ENCODE measurements around the gene ZBP1.
A peak's percentile ranks its signal among the peaks of the same experiment; 100 is the strongest.

The ZBP1 gene

DNA sequence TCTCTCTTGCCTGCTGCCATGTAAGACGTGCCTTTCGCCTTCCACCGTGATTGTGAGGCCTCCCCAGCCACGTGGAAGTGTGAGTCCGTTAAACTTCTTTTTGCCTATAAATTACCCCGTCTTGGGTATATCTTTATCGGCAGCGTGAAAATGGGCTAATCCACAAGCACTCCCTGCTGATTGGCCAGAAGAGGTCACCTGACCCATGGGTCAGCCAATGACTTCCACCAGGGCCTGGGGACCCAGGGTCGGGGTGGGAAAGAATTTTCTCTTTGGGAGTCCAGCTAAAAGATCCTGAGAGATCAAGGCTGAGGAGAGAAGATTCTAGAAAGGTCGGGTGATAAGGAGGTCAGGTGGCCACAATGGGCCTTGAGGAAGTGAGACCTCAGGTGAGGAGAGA is 17.1 kb downstream of the ZBP1 start:
- DNase-seq (ENCODE audit: insufficient read length, low spot score), result no peak
- no peak for FAIRE-seq

DNA sequence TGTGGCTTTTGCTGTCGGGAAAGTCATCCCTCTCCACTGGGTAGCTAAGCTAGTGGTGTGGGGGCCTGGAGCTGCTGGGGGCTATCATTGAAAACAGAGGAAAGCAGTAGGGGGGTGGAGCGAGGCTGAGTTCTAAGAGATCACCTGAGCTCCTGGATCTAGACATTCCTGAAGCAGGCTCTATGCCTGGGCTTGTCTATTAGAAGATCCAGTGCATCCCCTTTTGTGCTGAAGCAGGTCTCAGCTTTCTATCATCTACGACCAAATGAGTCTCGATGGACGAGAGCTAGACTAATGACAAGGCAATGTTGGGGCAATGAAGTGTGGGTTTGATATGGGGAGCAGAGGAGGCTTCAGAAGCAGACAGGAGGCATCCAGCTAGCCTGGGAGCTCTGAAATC is 18.5 kb downstream of the ZBP1 start:
- DNase-seq (ENCODE audit: insufficient read length, low spot score) (no peak), FAIRE-seq (no peak)

DNA sequence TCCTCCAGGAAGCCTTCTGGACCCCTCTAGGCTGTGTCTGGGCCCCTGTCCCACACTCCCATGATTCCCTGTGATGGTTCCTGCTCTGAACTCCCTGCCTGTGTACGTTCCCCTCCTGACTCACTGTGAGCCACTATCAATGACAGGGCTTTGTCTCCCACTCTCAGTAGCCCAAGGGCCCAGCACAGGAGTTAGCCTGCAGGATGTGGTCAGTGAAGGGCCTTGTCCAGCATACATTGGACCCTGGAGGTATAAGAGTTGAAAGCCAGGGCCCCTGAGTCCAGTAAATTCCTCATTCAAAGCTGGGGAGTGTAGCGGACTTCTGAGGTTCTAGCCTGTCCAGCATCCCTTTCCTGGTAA is 19.0 kb downstream of the ZBP1 start:
- no peak for FAIRE-seq
- no peak for DNase-seq (ENCODE audit: insufficient read length, low spot score)

DNA sequence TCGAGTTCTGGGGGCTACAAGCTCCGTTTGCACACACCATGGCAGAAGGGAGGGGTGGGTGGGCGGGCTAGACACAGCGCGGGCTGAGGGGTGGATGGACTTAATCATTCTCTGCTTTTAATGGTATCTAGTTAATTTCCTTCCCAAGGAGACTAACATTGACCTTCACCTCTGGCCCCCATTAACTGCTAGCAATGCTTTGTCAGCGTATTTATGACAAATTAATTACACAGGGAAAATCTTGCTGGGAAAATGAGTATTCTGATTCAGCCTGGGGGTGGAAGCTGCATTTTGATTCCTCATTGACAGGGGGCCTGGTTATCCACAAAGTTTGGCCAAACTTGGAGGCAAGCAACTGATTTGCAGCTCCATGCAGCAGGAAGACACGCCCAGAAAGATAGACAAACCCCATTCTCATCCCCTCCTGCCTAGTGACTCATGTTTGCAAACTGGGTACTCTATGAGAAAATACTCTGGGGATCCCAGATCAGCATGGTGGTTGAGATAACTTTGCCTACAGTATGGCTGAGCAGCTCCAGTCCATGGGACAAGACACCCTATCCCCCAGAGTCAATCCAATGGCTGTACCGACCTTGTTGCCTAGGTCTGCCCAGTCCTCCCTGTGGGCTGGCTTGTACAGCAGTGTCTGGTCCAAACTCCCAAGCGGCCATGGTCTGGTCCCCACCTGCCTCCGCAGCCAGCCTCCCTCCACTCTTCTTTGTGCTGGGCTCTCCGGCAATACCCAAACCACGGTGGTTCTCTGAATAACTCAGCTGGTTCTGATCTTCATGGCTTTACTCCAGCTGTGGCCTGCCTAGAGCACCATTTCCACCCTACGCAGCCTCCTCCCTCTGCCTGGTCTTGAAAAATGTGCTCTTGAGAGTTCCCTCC is 19.7 kb downstream of the ZBP1 start:
- FAIRE-seq, result no peak
- DNase-seq (ENCODE audit: insufficient read length, low spot score), result no peak

DNA sequence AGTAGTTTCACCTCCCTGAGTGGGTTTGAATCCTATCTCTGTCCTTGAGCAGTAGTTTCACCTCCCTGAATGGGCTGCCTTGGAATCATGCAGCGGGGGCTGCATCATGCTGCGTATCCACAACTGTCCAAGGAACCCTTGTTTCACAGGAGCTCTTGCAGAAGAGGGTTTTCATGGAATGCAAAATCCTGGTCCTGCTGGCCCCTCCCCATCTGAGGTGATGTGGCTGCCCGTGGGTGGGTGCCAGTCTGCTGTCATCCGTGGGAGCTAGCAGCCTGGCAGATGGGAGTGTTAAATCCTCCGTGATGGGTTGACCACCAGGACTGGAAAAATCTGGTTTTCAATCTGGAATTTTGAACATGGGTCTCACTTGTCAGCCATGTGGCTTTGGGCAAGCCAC is 21.7 kb downstream of the ZBP1 start:
- no peak for DNase-seq (ENCODE audit: insufficient read length, low spot score)
- FAIRE-seq, result no peak

DNA sequence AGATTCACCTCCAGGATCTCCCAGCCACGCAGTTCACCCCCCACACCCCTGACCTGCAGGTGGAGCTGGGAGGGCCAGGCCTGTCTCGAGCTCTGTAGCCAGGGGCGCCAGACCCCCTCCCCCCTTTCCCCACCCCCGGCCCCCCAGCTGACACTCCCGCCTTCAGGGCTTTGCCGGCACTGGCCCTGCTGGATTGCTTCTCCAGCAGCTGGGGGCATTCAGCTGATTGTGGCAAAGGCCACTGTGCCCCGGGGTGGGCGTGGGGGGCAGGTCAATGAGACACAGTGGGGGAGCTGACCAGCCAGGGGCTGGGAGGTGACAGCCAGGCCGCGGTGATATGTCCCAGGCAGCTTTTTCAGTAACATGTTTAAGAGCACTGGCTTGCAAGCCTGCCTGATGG is 22.2 kb downstream of the ZBP1 start:
- DNase-seq (ENCODE audit: insufficient read length, low spot score), result no peak
- no peak for FAIRE-seq

DNA sequence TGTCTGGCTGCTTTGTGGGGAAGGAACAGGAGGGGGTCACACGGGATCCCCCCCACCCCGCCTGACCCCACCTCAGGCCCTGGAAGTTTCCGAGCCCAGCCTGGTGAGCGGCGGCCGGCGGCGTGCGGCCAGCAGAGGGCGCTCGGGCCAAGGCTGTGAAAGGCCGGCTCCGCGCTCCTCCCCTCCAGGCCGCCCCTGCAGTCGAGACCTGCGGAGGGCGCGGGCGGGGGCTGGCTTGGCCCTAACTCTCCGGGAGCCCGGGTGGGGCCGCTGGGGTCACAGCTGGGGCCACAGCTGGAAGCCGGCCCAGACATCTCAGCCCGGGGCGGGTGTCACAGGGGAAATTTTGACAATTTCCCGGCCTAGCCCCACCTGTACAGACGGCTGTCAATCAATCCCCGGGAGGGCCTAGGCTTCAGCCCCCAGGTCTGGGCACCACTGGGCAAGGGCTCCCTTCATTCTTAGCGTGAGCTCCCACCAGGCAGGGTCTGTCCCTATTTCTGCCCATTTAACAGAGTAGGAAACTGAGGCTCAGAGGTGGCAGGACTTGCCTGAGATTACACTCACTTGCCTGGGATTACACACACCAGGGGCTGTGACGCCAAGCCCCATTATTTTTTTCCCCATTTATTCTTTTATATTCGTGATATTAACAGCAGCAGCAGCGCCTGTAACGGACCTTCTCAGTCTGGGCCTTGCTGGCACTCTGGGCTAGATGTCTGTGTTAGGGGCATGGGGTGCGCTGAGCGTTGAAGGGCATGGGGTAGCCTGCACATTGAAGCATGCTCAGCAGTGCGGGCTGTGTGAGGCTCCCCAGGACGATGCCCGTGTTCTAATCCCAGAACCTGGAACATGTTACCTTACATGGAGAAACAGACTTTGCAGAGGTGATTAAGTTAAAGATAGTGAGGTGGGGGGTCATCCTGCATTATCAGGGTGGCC is 23.0 kb downstream of the ZBP1 start:
- no peak for FAIRE-seq
- DNase-seq (ENCODE audit: insufficient read length, low spot score), result peak; percentile 81

DNA sequence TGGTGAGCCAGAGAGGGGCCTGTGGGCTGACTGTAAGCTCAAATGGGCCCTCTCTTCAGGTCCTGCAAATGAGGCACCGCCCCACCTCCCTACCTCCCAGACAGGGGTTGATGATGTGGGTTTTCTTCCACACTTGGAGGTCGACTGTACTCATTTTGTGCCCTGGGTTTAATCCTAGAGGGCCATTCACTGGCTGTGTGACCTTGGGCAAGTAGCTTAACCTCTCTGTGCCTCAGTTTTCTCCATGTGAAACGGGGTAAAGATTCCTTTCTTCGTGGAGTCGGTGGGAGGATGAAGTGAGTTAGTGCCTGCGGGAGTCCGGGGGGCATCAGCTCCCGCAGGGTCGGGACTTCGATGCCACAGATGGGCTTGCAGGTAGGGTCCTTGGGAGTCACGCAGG is 23.9 kb downstream of the ZBP1 start:
- FAIRE-seq (no peak), DNase-seq (ENCODE audit: insufficient read length, low spot score) (no peak)

DNA sequence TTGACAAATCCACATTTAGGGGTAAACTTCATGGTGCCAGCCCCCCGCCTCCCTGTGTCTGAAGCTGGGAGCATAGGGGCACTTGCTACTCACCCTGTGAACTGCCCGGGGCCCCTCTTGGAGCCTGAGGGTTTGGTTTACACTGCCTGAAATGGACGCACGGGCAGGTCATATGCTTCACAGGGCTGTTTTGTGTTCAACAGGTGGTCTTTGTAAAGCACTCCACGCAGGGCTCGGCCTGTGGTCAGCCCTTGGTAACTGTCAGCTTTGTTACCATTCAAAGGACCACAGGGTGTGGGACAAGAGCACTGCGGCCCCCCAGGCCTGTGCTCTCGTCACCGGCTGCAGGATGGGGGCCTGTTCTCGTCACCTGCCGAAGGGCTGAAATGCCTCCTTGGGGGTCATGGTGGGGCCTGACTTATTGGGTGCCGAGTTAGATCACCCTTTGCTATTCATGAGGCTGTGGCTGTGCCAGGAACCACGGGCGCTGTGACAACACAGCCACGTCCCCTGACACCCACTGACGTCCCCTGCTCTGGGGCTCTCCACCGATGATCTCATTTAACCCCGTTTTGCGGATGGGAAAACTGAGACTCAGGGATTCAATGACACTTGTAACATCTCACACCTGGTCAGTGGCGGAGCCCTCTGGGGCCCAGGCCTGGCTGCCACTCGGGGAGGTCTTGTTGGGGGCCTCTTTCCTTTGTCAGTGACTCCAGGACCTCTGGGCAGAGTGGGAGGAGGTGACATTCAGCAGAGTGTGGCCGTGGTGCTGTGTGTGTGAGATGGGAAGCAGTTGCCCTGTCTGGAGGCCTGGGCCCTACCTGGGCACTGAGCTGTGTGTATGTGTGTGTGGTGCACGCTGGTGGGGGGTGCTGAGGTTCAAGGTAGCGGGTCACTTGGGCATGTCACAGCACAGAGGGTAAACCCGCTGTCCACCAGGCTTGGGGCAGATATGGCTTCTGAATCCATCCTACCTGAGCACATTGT is 24.9 kb downstream of the ZBP1 start:
- DNase-seq (ENCODE audit: insufficient read length, low spot score) (no peak), FAIRE-seq (no peak)

DNA sequence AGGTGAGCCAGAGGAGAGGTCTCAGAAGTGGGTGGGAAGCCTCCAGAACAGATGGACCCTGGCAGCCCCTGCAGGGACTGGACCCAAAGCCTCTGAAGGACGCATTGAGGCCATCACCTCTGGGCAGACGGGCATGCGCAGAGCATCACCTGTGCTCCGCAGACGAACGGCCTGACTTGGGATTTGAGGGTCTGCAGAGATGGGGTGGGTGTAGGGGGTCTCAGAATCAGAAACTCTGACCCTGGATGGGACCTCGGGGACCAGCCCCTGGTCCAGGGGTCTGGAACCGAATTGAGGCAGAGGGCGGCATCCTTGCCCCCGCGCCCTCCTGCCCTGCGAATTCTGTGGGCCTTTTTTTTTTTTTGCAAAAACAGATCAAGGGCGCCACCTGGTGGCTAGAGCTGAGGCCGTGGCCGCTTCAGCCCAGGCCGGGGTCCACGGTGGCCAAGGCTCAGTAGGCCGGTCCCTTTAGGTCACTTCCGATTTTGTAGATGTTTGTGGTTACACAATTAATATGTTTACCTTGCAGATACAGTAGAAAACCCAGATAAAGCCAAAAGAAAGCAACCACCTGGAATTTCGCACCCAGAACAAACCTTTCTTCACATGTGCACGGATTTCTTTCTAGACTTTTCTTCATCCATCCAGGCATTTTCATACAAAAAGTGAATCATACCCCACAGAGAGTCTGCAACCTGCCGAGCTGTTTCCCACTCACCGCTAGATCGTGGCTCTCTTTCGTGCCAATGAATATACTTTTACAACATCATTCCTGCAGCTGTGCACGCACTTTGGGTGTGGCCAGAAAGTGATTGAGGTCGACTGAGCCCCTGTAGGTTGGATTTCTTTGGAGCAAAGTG is 25.9 kb downstream of the ZBP1 start:
- DNase-seq (ENCODE audit: insufficient read length, low spot score), result peak; percentile 69
- FAIRE-seq, result no peak

DNA sequence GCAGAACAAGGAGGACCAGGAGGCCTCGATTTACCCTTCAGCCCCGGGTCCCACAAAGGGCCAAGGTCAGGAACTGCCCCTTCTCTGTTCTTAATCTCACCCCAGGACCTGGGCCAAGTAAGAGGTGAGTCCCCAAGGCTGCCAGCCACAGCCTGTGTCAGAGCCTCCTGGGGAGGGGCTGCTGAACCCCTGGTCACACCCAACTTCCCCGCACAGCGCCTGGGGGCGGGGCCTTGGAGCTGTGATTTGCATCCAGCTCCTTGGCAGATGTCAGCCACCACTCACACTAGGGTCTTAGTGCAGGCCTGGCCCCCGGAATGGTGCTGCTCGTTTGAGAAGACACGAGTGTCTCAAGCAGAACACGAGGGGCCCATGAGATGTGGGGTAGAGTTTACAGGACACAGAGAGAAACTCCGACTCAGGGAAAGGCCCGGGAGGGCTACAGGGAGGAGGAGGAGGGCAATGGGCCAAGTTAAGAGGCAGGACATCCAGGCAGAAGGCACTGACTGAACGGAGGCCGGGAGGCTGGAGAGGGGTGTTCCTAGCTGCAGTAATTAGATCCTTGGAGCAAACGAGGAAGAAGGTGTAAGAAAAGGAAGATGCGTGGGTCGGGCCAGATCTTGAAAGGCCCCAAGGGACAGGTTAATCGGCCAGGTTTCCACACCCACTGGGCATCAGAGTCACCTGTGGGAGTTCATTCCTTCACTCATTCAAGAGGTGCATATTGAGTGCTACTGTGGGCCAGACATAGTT is 26.9 kb downstream of the ZBP1 start:
- FAIRE-seq, result no peak

DNA sequence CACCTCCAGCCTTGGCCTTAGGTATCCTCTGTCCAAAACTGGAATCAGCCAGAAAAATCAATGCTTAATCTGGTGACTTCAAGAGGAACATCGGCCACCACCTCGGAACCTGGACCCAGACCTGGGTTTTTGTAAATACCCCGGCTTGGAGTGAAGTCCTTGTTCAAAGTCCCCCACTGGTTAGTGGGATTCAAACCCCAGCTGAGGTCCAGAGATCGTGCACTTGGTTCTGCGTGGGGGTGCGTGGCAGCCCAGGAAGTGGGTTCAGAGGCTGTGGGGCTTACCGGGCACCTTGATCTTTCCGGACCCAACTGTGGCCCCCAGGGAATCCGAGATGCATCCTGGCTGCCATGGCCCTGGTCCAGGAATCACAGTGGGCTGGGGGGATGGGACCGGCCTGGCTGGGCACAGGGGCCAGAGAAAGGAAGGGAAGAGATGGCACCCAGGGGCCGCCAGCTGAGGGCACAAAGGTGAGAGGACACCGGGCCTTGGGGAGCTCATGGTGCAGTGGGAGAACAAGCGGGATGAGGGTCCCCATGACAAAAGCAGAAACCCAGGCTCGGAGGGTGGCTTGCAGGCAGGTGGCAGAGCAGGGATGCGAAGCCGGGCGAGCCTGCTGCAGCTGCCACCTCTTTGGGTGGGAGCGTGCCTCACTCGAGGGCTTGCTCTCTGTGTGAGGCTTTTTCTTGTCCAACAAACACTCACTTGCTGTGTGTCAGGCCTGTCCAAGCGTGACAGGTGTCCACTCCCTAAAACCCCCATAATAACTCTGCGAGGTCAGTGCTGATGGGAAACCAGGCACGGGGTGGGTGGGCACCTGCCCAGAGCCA is 27.7 kb downstream of the ZBP1 start:
- FAIRE-seq, result no peak

More for the DNA sequence above, 26.9 kb downstream of the ZBP1 start:
- DNase-seq (ENCODE audit: insufficient read length, low spot score), result no peak

DNA sequence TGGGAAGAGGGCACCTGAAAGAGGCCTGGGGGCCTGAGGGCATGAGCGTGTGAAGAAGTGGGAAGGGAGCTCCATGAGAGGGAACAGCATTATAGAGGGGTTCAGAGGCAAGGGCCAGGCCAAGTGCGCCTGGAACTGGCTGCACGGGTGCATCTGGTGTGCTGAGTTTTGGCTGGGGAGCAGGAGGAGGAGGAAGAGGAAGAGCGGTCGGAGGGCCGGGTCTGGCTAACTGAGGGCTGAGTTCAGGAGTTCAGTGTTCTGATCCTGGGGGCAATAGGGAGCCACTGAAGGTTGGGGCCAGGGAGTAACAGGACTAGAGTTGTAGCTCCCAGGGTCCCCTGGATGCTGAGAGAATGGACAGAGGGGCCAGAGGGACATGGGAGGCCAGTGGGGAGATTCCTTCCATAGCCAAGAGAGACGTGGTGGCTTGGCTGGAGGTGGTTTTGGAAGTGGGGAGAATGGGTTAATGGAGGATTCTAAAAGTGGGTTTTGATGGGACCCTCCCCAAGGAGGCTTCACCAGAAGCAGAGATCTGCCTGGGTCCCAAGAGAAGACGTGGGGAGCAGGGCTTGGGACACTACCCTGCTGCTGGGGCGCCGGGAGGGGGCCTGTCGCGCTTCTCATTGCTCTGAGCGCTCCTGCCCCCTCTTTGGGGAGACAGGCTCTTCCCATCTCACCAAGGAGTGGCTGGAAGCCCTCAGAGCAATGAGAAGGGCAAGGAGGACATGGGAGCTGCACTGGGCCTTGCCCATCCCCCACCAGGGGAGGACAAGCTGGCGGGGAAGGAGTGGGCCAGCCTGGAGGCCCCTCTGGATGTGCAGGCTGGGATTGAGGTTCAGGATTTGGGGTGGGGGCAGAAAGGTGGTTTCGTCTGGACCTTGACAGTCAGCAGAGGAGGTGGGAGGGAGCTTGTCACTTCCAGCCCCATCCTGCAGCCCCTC is 28.7 kb downstream of the ZBP1 start:
- DNase-seq (ENCODE audit: insufficient read length, low spot score), result no peak
- FAIRE-seq, result no peak

More for the DNA sequence above, 27.7 kb downstream of the ZBP1 start:
- no peak for DNase-seq (ENCODE audit: insufficient read length, low spot score)

DNA sequence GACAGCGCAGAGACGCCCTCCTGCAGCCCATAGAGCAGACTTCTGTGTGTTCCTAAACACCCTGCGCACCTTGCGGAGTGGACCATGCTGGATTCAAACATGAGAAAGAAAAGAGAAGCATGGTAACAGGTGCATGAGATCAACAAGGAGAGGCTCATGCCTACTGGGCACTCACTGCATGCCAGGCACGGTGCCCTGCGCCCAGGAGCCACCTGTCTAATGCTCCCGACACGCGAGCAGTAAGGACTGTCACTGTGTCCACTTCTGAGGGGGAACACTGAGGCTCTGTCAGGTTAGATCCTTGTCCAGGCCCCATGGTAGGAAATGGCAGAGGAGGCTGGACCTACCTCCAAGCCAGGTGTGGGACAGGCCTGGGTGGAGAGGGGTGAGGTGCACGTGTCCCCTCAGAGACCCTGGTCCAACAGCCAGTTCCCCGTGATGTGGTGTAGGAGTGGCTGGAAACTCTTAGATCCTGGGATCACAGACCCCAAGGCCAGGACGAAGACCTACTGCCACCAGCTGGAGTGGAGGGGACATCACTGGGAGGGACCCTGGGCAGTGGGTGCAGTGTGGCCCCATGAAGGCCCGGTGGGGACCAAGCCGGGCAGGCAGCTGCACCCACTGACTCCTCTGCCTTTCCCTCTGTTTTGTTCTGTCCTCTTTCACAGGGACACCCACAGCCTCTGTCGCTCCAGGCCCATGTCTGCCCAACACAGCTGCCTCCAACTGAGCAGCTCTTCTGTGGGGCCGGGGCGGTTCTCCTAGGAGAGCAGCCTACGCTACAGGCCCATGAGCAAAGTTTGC is 29.5 kb downstream of the ZBP1 start:
- DNase-seq (ENCODE audit: insufficient read length, low spot score) (no peak), FAIRE-seq (no peak)

DNA sequence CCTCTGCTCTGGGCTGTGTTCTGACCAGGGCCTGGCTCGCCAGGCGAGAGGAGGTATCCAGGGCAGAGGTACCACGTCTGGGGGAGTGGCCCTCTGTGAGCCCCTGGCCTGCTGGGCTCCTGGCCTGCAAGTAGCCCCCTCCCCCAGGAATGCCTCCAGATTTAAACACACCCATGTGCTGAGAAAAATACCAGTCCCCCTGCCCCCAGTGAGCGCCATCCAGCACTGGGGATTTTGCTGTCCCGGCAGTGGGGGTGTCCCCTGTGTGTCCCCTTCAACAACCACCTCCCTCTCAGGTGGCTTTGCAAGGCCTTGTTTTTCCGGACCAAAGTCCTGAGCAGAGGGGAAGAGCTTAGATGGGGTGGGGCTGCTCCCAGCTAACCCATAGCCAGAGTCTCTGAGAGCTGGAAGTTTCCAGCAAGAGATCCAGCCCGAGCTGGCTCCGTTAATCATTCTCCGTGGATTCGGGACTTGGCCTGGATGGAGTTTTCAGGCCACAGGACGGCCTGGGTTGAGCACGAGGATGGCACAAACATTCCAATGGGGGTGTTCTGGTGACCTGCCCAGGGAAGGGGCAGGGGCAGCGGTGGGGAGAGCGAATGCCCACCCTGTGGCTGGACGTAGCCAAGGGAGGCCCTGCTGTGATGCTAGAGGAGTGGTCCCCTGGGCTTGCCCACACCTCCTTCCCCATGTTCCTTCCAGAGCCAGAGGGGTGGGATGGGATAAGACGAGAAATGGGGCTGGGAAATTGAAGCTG is 30.3 kb downstream of the ZBP1 start:
- FAIRE-seq (no peak), DNase-seq (ENCODE audit: insufficient read length, low spot score) (no peak)

Measured in GM19239 (cell line).